Measurements from ENCODE around the gene SFMBT2. TPM values are rescaled to one million over a fixed set of nuclear protein-coding genes. Genes with fewer than 3 reads are reported as not detected.

SFMBT2 gene
- total RNA-seq, 1 experiment from 2014 or later = 14.3 TPM

GRCh38 chr10:7397049-7398035, 13.5 kb downstream of the SFMBT2 start:
- H3K9me3 Mint-ChIP-seq = peaks cover 4% of the 10 kb centered on the region; the same call in 1 of the 2 replicates
- ATAC-seq (no peak), DNase-seq (ENCODE audit: low spot score) (no peak)
- CTCF ChIA-PET = interaction anchor here (1.3 to 1.4 kb wide), 2 partner anchors 14 to 276 kb away, joined by 3 to 4 read pairs; no protein-coding TSS in a partner anchor
- H3K4me3 Mint-ChIP-seq = no peak overlapping the region
- peaks cover 6% of the 10 kb centered on the region; the same call in 1 of the 2 replicates for H3K36me3 Mint-ChIP-seq
- no peak overlapping the region for H3K27ac Mint-ChIP-seq
- no peaks in the 10 kb centered on the region for H3K27me3 Mint-ChIP-seq (ENCODE audit: low read depth)
- POLR2A ChIA-PET = interaction anchor here (0.7 kb wide), 1 partner anchor 444 kb away, joined by 3 read pairs; no protein-coding TSS in a partner anchor
- peaks cover 21% of the 10 kb centered on the region for H3K4me1 Mint-ChIP-seq
- TF ChIP-seq ATF6 (CRISPR knock-in tag; IDR thresholded peaks at IDR 0.05) (no peak), ZNF671 (CRISPR knock-in tag; IDR thresholded peaks at IDR 0.05) (no peak), FOXK1 (CRISPR knock-in tag; IDR thresholded peaks at IDR 0.05) (no peak), CTCF (IDR thresholded peaks at IDR 0.05) (no peak), ZBTB21 (CRISPR knock-in tag; IDR thresholded peaks at IDR 0.05; ENCODE audit: borderline replicate concordance) (no peak), JAZF1 (CRISPR knock-in tag; IDR thresholded peaks at IDR 0.05) (no peak), AR (CRISPR knock-in tag; IDR thresholded peaks at IDR 0.05) (no peak), ZNF281 (CRISPR knock-in tag; IDR thresholded peaks at IDR 0.05) (no peak), ARID4B (CRISPR knock-in tag; IDR thresholded peaks at IDR 0.05; ENCODE audit: borderline replicate concordance) (no peak), CREB1 (CRISPR knock-in tag; IDR thresholded peaks at IDR 0.05) (no peak), PRDM15 (CRISPR knock-in tag; IDR thresholded peaks at IDR 0.05) (no peak), FOXP4 (CRISPR knock-in tag; IDR thresholded peaks at IDR 0.05) (no peak), ELF4 (CRISPR knock-in tag; IDR thresholded peaks at IDR 0.05; ENCODE audit: low read depth) (no peak), ATF3 (CRISPR knock-in tag; conservative IDR thresholded peaks at IDR 0.05) (no peak)
